Activated CD4-positive, alpha-beta T cell treated with anti-CD3 and anti-CD28 coated beads, Interleukin-2, amount 10 ng/mL, durations not matched to agents 7 days and 5 days (primary cell): ENCODE measurements around the gene CD53. TPM values are rescaled to one million over a fixed set of nuclear protein-coding genes. Genes with fewer than 3 reads are reported as not detected.
"Not testable (repeated sequence)": the region's sequence is repeated elsewhere in the genome, so short reads cannot be mapped to it uniquely, and the experiment has no call there.

Experiments
- CTCF ChIA-PET: fragments of 350-600 bp; sonication (Branson Sonifier 250); formaldehyde crosslinking; loops from one replicate; lab custom pipeline; 2021; ENCODE audit warnings: antibody characterized with exemption; lab: Charles Lee
- POLR2A ChIA-PET: fragments of 350-600 bp; sonication (Branson Sonifier 250); formaldehyde crosslinking; loops from one replicate; lab custom pipeline; 2021; ENCODE audit warnings: antibody characterized with exemption; lab: Charles Lee
- DNase-seq: peaks from one replicate; pipeline ENCODE4 v3.0.0-alpha.2; 2020
- H3K27ac Mint-ChIP-seq: one replicate; pipeline ENCODE4 v1.8.0; 2021; ENCODE audit warnings: mild to moderate bottlenecking, moderate library complexity, mixed read lengths
- H3K27me3 Mint-ChIP-seq: one replicate; pipeline ENCODE4 v1.8.0; 2021; ENCODE audit warnings: mixed read lengths
- H3K36me3 Mint-ChIP-seq: one replicate; pipeline ENCODE4 v1.8.0; 2021; ENCODE audit warnings: low read depth, mixed read lengths
- H3K4me1 Mint-ChIP-seq: one replicate; pipeline ENCODE4 v1.8.0; 2021; ENCODE audit warnings: mixed read lengths
- H3K4me3 Mint-ChIP-seq: one replicate; pipeline ENCODE4 v1.8.0; 2021; ENCODE audit warnings: mild to moderate bottlenecking, moderate library complexity, mixed read lengths
- H3K9me3 Mint-ChIP-seq: one replicate; pipeline ENCODE4 v1.8.0; 2021; ENCODE audit warnings: mixed read lengths
- total RNA-seq, 2 experiments: library from RNA; stranded (reverse); gene quantifications; one replicate each; pipeline ENCODE4 v1.2.3, GENCODE V29; 2021

Gene CD53
- total RNA-seq, 2 experiments from 2014 or later: 530 to 557 TPM

DNA sequence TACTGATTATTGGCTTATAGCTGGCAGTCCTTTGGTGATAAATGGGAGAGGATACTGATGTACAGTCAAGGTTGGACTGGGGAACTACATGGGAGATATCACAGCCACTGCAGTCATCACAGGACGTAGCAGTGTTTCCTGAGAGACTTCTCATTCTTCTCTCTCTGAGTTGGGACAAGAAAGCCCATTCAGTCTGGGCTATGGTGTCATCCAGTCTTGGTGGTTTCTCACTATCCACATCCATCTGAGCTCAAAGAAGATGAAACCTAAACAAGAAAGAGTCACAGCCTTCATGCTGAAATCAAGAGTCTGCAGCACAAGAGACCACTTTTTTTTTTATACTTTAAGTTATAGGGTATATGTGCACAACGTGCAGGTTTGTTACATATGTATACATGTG is 12.8 kb upstream of the CD53 start:
- Mint-ChIP-seq H3K9me3 (peaks cover 35% of the 10 kb centered on the region), H3K27ac (no peak overlapping the region), H3K36me3 (peaks cover 12% of the 10 kb centered on the region), H3K4me1 (peaks cover 19% of the 10 kb centered on the region), H3K4me3 (no peak overlapping the region), H3K27me3 (peaks cover 2% of the 10 kb centered on the region)
- CTCF ChIA-PET: interaction anchor here (0.6 to 1.6 kb wide), 5 partner anchors 13 to 339 kb away, joined by 3 to 6 read pairs (median 4); partner anchors contain the start of gene CD53
- DNase-seq: no peak
- POLR2A ChIA-PET: interaction anchor here (0.6 kb wide), 2 partner anchors 27 to 408 kb away, joined by 3 to 5 read pairs; no protein-coding TSS in a partner anchor

DNA sequence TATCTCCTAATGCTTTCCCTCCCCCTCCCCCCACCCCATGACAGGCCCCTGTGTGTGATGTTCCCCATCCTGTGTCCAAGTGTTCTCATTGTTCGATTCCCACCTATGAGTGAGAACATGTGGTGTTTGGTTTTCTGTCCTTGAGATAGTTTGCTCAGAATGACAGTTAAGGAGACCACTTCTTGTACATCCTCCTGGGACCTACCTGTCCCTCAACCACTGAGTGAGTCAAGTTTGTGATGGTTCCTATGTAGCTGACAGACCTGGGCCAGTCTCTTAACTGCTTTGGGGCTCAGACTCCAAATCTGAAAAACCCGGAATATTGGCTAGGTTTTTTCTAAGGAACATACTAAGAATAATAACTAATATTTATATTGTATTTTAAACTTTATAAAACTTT is 12.3 kb upstream of the CD53 start:
- H3K4me3 Mint-ChIP-seq, H3K27ac Mint-ChIP-seq, DNase-seq, POLR2A ChIA-PET, H3K27me3 Mint-ChIP-seq: not testable (repeated sequence)
- CTCF ChIA-PET: interaction anchor here (0.7 to 1.6 kb wide), 5 partner anchors 8 to 339 kb away, joined by 3 to 5 read pairs (median 3); no protein-coding TSS in a partner anchor
- Mint-ChIP-seq H3K4me1 (peaks cover 19% of the 10 kb centered on the region), H3K36me3 (peaks cover 12% of the 10 kb centered on the region), H3K9me3 (peaks cover 39% of the 10 kb centered on the region)

DNA sequence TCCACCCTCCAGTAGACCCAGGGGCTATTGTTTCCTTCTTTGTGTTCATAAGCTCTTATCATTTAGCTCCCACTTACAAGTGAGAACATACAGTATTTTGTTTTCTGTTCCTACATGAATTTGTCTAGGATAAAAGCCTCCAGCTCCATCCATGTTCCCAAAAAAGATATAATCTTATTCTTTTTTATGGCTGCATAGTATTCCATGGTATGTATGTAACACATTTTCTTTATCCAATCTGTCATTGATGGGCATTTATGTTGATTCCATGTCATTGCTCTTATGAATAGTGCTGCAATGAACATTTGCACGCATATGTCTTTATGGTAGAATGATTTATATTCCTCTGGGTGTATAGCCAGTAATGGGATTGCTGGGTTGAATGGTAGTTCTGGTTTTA is 11.0 kb upstream of the CD53 start:
- Mint-ChIP-seq H3K36me3 (peaks cover 24% of the 10 kb centered on the region), H3K9me3 (peaks cover 50% of the 10 kb centered on the region), H3K4me1 (peaks cover 19% of the 10 kb centered on the region)
- H3K4me3 Mint-ChIP-seq, DNase-seq, H3K27me3 Mint-ChIP-seq, H3K27ac Mint-ChIP-seq: not testable (repeated sequence)
- ChIA-PET POLR2A (interaction anchor here (0.7 kb wide), 1 partner anchor 75 kb away, joined by 3 read pairs; no protein-coding TSS in a partner anchor), CTCF (interaction anchor here (0.7 to 0.9 kb wide), 3 partner anchors 10 to 14 kb away, joined by 3 read pairs; no protein-coding TSS in a partner anchor)

DNA sequence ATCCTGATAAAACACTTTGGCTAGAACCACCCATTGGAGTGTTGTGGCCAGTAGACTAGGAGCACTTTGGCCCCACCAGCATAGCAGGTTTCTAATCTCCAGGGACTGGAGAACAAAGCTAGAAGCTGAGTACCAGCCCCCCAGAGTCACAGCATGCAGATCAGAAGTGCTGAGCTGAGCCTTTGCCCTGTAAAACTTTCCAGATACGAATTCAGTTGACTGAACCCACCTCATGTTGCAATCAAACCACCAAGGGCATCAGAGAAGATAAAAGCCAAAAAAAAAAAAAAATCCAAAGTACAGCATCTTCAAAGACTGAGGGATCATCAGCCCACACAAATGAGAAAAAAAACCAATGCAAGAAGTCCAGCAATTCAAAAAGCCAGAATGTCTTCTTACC is 8.7 kb upstream of the CD53 start:
- no peak for DNase-seq
- POLR2A ChIA-PET: no interaction called here
- Mint-ChIP-seq H3K27ac (no peak overlapping the region), H3K9me3 (peaks cover 57% of the 10 kb centered on the region), H3K4me3 (no peak overlapping the region), H3K27me3 (no peaks in the 10 kb centered on the region), H3K4me1 (peaks cover 15% of the 10 kb centered on the region), H3K36me3 (peaks cover 28% of the 10 kb centered on the region)
- CTCF ChIA-PET: interaction anchor here (1.2 to 1.6 kb wide), 3 partner anchors 11 to 77 kb away, joined by 3 to 5 read pairs (median 4); no protein-coding TSS in a partner anchor

DNA sequence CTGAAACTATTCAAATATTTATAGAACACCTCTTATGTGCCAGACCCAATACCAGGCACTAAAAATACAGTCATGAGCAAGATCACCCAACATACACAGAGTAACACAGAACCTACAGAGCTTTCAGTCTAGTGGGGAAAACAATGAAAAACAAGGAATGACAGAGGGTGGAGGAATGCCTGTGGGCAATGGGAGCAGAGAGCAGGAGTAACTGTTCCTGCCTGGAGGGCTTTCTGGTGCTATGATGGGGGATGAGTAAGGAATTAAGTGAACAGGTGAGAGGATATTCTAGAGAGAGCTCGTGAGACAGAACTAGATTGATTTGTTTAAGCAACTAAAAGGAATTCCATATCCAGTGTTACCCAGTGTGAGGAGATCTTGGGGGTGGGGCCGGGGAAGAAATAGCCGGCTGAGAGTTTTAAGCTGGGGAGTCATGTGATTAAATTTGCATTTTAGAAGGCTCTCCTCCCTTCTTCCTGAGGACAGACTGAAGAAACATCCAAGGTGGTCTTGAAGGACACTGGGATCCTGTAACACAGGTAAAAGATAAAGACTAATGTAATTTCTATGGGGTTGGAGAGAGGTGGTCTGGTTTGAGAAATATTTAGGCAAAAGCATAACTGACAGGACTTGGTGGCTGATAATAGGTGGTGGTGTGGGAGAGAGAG is 2.1 kb upstream of the CD53 start:
- DNase-seq: no peak
- Mint-ChIP-seq H3K27ac (peak overlapping the region; percentile 37), H3K36me3 (peaks cover 46% of the 10 kb centered on the region), H3K9me3 (peaks cover 21% of the 10 kb centered on the region), H3K4me1 (peaks cover 27% of the 10 kb centered on the region), H3K27me3 (no peaks in the 10 kb centered on the region), H3K4me3 (no peak overlapping the region)
- CTCF ChIA-PET: interaction anchor here (0.7 to 1.1 kb wide), 3 partner anchors 71 to 618 kb away, joined by 3 read pairs; no protein-coding TSS in a partner anchor
- POLR2A ChIA-PET: no interaction called here

DNA sequence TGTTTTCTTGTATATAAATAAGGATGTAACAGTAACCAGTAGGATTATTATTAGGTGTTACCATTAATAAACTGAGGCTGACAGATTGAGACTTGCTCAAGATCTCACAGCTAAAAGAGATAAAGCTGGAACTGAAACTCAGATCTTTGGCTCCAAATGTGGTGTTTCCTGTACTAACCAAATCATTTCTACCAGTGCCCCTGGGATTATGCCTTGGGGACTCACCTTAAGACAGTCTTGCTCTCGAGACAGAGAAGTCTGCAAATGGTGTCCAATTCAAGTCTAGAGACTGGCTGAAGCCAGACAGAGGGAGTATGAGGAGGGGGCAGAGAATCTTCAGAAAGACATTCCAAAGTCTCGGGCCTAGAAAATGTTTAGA is 593 bp upstream of the CD53 start:
- H3K36me3 Mint-ChIP-seq: peaks cover 47% of the 10 kb centered on the region
- no peak for DNase-seq
- peak overlapping the region; percentile 98 for H3K27ac Mint-ChIP-seq
- H3K4me1 Mint-ChIP-seq: peaks cover 34% of the 10 kb centered on the region
- H3K9me3 Mint-ChIP-seq: peaks cover 9% of the 10 kb centered on the region
- CTCF ChIA-PET: interaction anchor here (1.1 kb wide), 1 partner anchor 11 kb away, joined by 3 read pairs; no protein-coding TSS in a partner anchor
- H3K27me3 Mint-ChIP-seq: no peaks in the 10 kb centered on the region
- POLR2A ChIA-PET: interaction anchor here (0.7 to 2.2 kb wide), 2 partner anchors 13 to 85 kb away, joined by 3 to 8 read pairs; no protein-coding TSS in a partner anchor
- H3K4me3 Mint-ChIP-seq: peak overlapping the region; percentile 94

DNA sequence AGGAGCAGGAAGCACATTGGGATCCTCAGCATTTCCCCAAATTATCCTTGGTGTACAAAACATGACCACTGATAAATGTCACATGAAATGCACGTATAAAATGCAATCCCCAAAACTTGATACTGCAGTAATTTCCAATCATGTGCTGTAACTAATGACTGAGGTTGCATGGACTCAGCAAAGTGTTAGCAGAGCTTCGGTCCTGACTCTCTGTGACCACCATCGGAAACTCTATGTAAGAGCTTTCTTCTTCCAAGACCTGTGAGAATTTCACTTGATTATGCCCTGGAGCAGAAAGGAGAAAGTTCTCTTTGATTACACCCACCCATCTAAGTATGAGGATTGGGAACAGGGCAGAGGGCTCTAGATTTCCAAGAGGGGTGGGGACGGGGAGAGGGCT is 908 bp downstream of the CD53 start:
- POLR2A ChIA-PET: interaction anchor here (1.2 to 2.2 kb wide), 2 partner anchors 86 to 90 kb away, joined by 3 to 8 read pairs; no protein-coding TSS in a partner anchor

DNA sequence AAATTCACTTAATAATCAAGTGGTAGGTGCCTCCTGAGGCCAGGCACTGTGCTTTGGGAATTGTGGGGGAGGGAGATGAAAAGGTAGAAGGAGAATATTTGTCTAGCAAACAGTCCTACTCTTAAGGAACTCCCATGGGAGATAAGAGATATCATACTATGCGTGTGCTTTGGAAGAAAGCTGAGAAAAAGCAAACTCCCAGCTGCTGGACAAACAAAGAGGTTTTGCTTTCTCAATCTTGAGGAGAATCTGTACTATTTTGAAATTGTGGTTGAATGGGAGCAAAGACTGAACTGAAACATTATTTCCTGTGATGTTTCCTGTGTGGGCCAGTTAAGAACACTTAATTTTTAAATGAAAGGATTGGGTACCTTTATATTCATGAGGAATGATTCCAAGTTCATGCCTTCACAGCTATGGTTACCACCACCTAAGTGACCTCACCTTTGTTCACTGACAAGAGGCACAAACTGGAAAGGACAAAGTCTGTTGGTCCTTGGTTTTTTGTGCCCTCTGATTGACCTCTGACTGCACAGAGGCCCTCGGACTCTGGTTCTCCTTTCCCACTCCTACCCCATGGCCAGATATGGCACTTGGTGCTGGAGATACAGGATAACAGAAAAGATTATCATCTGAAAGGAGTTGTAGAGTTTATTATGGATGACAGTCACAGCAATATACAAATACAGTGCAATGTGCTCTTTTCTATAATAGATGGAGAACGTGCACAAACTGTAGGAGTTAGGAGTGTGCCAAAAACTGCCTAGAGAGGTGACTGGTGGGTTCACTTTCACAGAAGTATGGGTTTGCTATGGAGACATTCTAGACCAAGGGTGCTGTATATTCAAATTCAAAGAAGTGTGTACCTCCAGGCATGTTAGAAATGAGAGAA is 1.6 kb downstream of the CD53 start:
- Mint-ChIP-seq H3K36me3 (peaks cover 58% of the 10 kb centered on the region), H3K4me3 (peak overlapping the region; percentile 94), H3K9me3 (peaks cover 3% of the 10 kb centered on the region), H3K27ac (peak overlapping the region; percentile 98), H3K4me1 (peaks cover 51% of the 10 kb centered on the region), H3K27me3 (no peaks in the 10 kb centered on the region)
- ChIA-PET POLR2A (interaction anchor here (1.2 to 2.3 kb wide), 3 partner anchors 87 to 243 kb away, joined by 3 to 16 read pairs (median 3); no protein-coding TSS in a partner anchor), CTCF (interaction anchor here (0.8 to 2.2 kb wide), 4 partner anchors 9 to 90 kb away, joined by 3 to 8 read pairs (median 3); no protein-coding TSS in a partner anchor)
- DNase-seq: peak; percentile 25

More for the DNA sequence above, 908 bp downstream of the CD53 start:
- peak overlapping the region; percentile 94 for H3K4me3 Mint-ChIP-seq
- peaks cover 3% of the 10 kb centered on the region for H3K9me3 Mint-ChIP-seq
- peaks cover 53% of the 10 kb centered on the region for H3K36me3 Mint-ChIP-seq
- CTCF ChIA-PET: interaction anchor here (1.1 to 2.2 kb wide), 2 partner anchors 14 to 254 kb away, joined by 3 to 8 read pairs; no protein-coding TSS in a partner anchor
- peak; percentile 20 for DNase-seq
- H3K4me1 Mint-ChIP-seq: peaks cover 45% of the 10 kb centered on the region
- H3K27me3 Mint-ChIP-seq: no peaks in the 10 kb centered on the region
- peak overlapping the region; percentile 98 for H3K27ac Mint-ChIP-seq

DNA sequence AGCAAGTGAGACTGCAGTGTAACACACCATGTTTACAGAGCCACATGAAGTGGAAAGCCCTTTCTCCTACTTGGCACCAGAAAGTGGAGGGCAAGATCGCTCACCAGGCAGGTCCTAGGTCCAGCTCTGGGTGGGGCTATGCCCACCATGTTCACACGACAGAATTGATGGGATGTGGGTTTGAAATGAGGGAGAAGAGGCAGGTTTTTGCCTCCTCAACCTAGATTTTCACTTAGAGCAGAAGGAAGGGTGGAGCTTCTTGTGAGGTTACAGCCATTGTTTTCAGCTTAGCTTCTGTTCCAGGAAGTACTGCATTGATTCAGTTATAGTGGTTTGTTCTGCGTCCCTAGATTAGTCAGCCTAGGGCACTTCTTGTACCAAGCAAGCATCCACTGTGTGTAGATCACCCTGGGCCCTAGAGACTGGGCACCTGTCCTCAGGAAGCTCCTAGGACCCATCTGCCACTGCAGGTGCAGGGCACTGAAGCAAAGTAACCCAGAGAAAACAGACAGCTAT is 2.3 kb downstream of the CD53 start:
- DNase-seq: peak; percentile 71
- Mint-ChIP-seq H3K27me3 (no peaks in the 10 kb centered on the region), H3K9me3 (peaks cover 3% of the 10 kb centered on the region), H3K36me3 (peaks cover 63% of the 10 kb centered on the region), H3K4me1 (peaks cover 57% of the 10 kb centered on the region), H3K4me3 (peak overlapping the region; percentile 94), H3K27ac (peak overlapping the region; percentile 98)
- ChIA-PET CTCF (interaction anchor here (0.6 to 2.2 kb wide), 6 partner anchors 10 to 467 kb away, joined by 3 to 8 read pairs (median 3); no protein-coding TSS in a partner anchor), POLR2A (interaction anchor here (0.6 to 2.3 kb wide), 5 partner anchors 88 to 344 kb away, joined by 3 to 16 read pairs (median 3); no protein-coding TSS in a partner anchor)

DNA sequence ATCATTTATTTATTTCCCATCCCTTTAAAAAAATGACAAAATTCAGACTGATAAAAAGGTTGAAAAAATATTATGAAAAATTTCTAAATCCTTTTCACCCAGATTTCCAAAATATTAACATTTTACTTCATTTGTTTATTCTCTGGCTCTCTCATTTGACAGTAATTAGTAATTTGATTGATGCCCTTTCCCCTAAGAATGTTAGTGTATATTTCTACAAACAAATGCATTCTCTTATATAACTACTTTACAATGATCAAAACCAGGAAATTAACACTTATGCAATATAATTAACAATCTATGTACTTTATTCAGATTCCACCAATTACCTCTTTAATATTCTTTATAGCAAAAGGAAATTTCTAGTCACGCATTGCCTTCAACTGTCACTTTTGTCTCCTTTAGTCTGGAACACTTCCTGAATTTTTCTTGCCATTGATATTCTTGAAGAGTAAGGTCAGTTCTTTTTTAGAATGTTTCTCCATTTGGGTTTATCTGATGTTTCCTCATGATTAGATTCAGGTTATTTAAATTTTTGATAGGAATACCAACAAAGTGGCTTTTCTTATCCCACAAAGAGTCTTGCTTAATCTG is 3.9 kb downstream of the CD53 start:
- POLR2A ChIA-PET: no interaction called here
- H3K9me3 Mint-ChIP-seq: peaks cover 2% of the 10 kb centered on the region
- no peaks in the 10 kb centered on the region for H3K27me3 Mint-ChIP-seq
- H3K4me3 Mint-ChIP-seq: peak overlapping the region; percentile 94
- peaks cover 73% of the 10 kb centered on the region for H3K36me3 Mint-ChIP-seq
- no peak for DNase-seq
- CTCF ChIA-PET: interaction anchor here (1.4 kb wide), 1 partner anchor 11 kb away, joined by 5 read pairs; no protein-coding TSS in a partner anchor
- H3K4me1 Mint-ChIP-seq: peaks cover 59% of the 10 kb centered on the region
- H3K27ac Mint-ChIP-seq: peak overlapping the region; percentile 77

DNA sequence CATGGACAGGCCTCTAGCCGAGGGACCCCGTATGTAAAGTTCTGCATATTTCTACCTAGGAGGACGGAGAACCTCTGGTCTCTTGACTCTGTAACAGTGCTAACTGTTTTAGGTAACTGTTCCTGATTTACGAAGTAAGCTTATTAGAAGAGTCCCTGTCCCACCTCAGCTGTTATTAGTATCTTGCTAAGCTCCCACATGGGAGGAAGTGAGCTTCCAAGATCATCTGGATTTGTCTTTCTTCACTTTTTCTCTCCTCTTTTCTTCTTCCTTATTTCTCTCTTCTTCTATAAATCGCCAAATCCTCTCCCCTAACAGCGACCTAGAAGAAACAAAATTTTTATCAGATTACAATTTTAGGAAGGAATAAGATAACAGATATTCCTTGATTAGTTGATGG is 4.4 kb downstream of the CD53 start:
- H3K4me1 Mint-ChIP-seq: peaks cover 58% of the 10 kb centered on the region
- DNase-seq: no peak
- peaks cover 4% of the 10 kb centered on the region for H3K9me3 Mint-ChIP-seq
- H3K27ac Mint-ChIP-seq: peak overlapping the region; percentile 77
- peaks cover 77% of the 10 kb centered on the region for H3K36me3 Mint-ChIP-seq
- POLR2A ChIA-PET: interaction anchor here (0.8 kb wide), 1 partner anchor 91 kb away, joined by 3 read pairs; no protein-coding TSS in a partner anchor
- H3K4me3 Mint-ChIP-seq: peak overlapping the region; percentile 94
- CTCF ChIA-PET: interaction anchor here (1.4 kb wide), 1 partner anchor 10 kb away, joined by 5 read pairs; no protein-coding TSS in a partner anchor
- no peaks in the 10 kb centered on the region for H3K27me3 Mint-ChIP-seq
